ES-I3 (cell line): ENCODE results near the gene IGF2R.
"Not testable (repeated sequence)": the region's sequence is repeated elsewhere in the genome, so short reads cannot be mapped to it uniquely, and the experiment has no call there.

Experiments used
- H3K36me3 ChIP-seq: 2 replicates; pipeline ENCODE4 v1.6.1; 2013; ENCODE audit warnings: mild to moderate bottlenecking, low read length, control low read depth, moderate library complexity; ENCODE audit not compliant: insufficient read depth
- H3K4me1 ChIP-seq: 2 replicates; pipeline ENCODE4 v1.6.1; 2013; ENCODE audit warnings: mild to moderate bottlenecking, control low read depth, low read length; ENCODE audit not compliant: insufficient read depth
- H3K9ac ChIP-seq: 2 replicates; pipeline ENCODE4 v1.6.1; 2013; ENCODE audit warnings: low read depth, mild to moderate bottlenecking, low read length, moderate library complexity
- H3K9me3 ChIP-seq: 2 replicates; pipeline ENCODE4 v1.6.1; 2013; ENCODE audit warnings: mild to moderate bottlenecking, low read length, moderate library complexity; ENCODE audit not compliant: control insufficient read depth, insufficient read depth

The IGF2R gene

GRCh38 chr6:160124007-160124406 is 155.1 kb downstream of the IGF2R start:
- no peaks in the 10 kb centered on the region for H3K9me3 ChIP-seq

GRCh38 chr6:160124605-160125004 is 155.7 kb downstream of the IGF2R start:
- no peaks in the 10 kb centered on the region for H3K4me1 ChIP-seq
- H3K9me3 ChIP-seq = no peaks in the 10 kb centered on the region
- no peaks in the 10 kb centered on the region for H3K36me3 ChIP-seq
- H3K9ac ChIP-seq = no peak overlapping the region

More at GRCh38 chr6:160124007-160124406, 155.1 kb downstream of the IGF2R start:
- H3K4me1 ChIP-seq = no peaks in the 10 kb centered on the region
- H3K9ac ChIP-seq = no peak overlapping the region
- H3K36me3 ChIP-seq = no peaks in the 10 kb centered on the region

- not testable (repeated sequence) for H3K36me3 ChIP-seq, H3K9me3 ChIP-seq, H3K4me1 ChIP-seq, H3K9ac ChIP-seq
Observed at GRCh38 chr6:160125105-160125504, 156.2 kb downstream of the IGF2R start.

GRCh38 chr6:160127270-160128124 is 158.6 kb downstream of the IGF2R start:
- no peak overlapping the region for H3K9ac ChIP-seq
- H3K36me3 ChIP-seq = no peaks in the 10 kb centered on the region
- no peaks in the 10 kb centered on the region for H3K9me3 ChIP-seq
- H3K4me1 ChIP-seq = peaks cover 6% of the 10 kb centered on the region; the same call in 1 of the 2 replicates

GRCh38 chr6:160128125-160128683 is 159.3 kb downstream of the IGF2R start:
- H3K9me3 ChIP-seq = no peaks in the 10 kb centered on the region
- peaks cover 13% of the 10 kb centered on the region for H3K4me1 ChIP-seq
- H3K9ac ChIP-seq = no peak overlapping the region
- no peaks in the 10 kb centered on the region for H3K36me3 ChIP-seq

- Histone ChIP-seq H3K9ac (no peak overlapping the region), H3K36me3 (no peaks in the 10 kb centered on the region), H3K4me1 (peaks cover 16% of the 10 kb centered on the region), H3K9me3 (no peaks in the 10 kb centered on the region)
Observed at GRCh38 chr6:160128879-160129516, 160.1 kb downstream of the IGF2R start.

GRCh38 chr6:160129881-160130615 is 161.2 kb downstream of the IGF2R start:
- H3K9me3 ChIP-seq = no peaks in the 10 kb centered on the region

GRCh38 chr6:160130729-160131484 is 162.0 kb downstream of the IGF2R start:
- H3K9me3 ChIP-seq = no peaks in the 10 kb centered on the region

More at GRCh38 chr6:160129881-160130615, 161.2 kb downstream of the IGF2R start:
- Histone ChIP-seq H3K36me3 (no peaks in the 10 kb centered on the region), H3K9ac (no peak overlapping the region), H3K4me1 (peaks cover 16% of the 10 kb centered on the region)

GRCh38 chr6:160131636-160132296 is 162.9 kb downstream of the IGF2R start:
- peaks cover 16% of the 10 kb centered on the region for H3K4me1 ChIP-seq
- no peak overlapping the region for H3K9ac ChIP-seq
- no peaks in the 10 kb centered on the region for H3K9me3 ChIP-seq
- H3K36me3 ChIP-seq = no peaks in the 10 kb centered on the region

More at GRCh38 chr6:160130729-160131484, 162.0 kb downstream of the IGF2R start:
- H3K9ac ChIP-seq = no peak overlapping the region
- no peaks in the 10 kb centered on the region for H3K36me3 ChIP-seq
- peaks cover 16% of the 10 kb centered on the region for H3K4me1 ChIP-seq

- H3K36me3 ChIP-seq = no peaks in the 10 kb centered on the region
- no peak overlapping the region for H3K9ac ChIP-seq
- H3K4me1 ChIP-seq = peaks cover 16% of the 10 kb centered on the region
- H3K9me3 ChIP-seq = no peaks in the 10 kb centered on the region
Observed at GRCh38 chr6:160132297-160132637, 163.4 kb downstream of the IGF2R start.

GRCh38 chr6:160132776-160133338 is 164.0 kb downstream of the IGF2R start:
- no peak overlapping the region for H3K9ac ChIP-seq

GRCh38 chr6:160133441-160134336 is 164.8 kb downstream of the IGF2R start:
- Histone ChIP-seq H3K9me3 (no peaks in the 10 kb centered on the region), H3K9ac (no peak overlapping the region), H3K4me1 (peaks cover 16% of the 10 kb centered on the region), H3K36me3 (no peaks in the 10 kb centered on the region)

More at GRCh38 chr6:160132776-160133338, 164.0 kb downstream of the IGF2R start:
- H3K9me3 ChIP-seq = no peaks in the 10 kb centered on the region
- peaks cover 16% of the 10 kb centered on the region for H3K4me1 ChIP-seq
- H3K36me3 ChIP-seq = no peaks in the 10 kb centered on the region
